Keratinocyte (primary cell): ENCODE measurements around the gene MC1R. TPM values are rescaled to one million over a fixed set of nuclear protein-coding genes. Genes with fewer than 3 reads are reported as not detected.

ENCODE experiments used
- DNase-seq: peaks from one replicate; pipeline ENCODE4 v3.0.0-alpha.2; 2011; ENCODE audit warnings: low read depth, missing footprints, low spot score
- FAIRE-seq: peaks from 2 replicates; lab custom pipeline; 2011; peaks lifted over from hg19 to GRCh38; lab: Jason Lieb, UNC
- H2AFZ ChIP-seq: 2 replicates; pipeline ENCODE4 v1.6.0; 2012; ENCODE audit warnings: low read length, control low read depth, inconsistent platforms; ENCODE audit not compliant: control insufficient read depth
- H3K27ac ChIP-seq: 2 replicates; pipeline ENCODE4 v1.5.1; 2011; ENCODE audit warnings: low read length; ENCODE audit not compliant: control insufficient read depth, insufficient read depth
- H3K27me3 ChIP-seq: 3 replicates; pipeline ENCODE4 v1.6.0; 2011; ENCODE audit warnings: low read length; ENCODE audit not compliant: control insufficient read depth, insufficient read depth; ENCODE audit errors: extremely low read depth
- H3K36me3 ChIP-seq, 2 experiments: 2 replicates in 1 of 2; 3 replicates in 1 of 2; pipeline ENCODE4 v1.5.1; 2011; ENCODE audit warnings: low read length in 2 of 2, mild to moderate bottlenecking in 1 of 2; ENCODE audit not compliant: control insufficient read depth in 2 of 2, insufficient read depth in 2 of 2; ENCODE audit errors: extremely low read depth in 1 of 2
- H3K4me1 ChIP-seq: 3 replicates; pipeline ENCODE4 v1.5.1; 2011; ENCODE audit warnings: low read length; ENCODE audit not compliant: control insufficient read depth, insufficient read depth; ENCODE audit errors: extremely low read depth
- H3K4me2 ChIP-seq: 3 replicates; pipeline ENCODE4 v1.6.0; 2011; ENCODE audit warnings: low read depth, low read length; ENCODE audit not compliant: control insufficient read depth, insufficient read depth; ENCODE audit errors: extremely low read depth
- H3K4me3 ChIP-seq, 3 experiments: fragments of 200-600 bp in 1 of 3; sonication (generic) in 1 of 3; 2 replicates in 2 of 3; 3 replicates in 1 of 3; pipeline ENCODE4 v1.5.1; 2011 to 2016; ENCODE audit warnings: low read length in 3 of 3, mild to moderate bottlenecking in 3 of 3, control low read depth in 2 of 3, inconsistent platforms in 1 of 3, low read depth in 1 of 3, mixed read lengths in 1 of 3, mixed run types in 1 of 3, moderate library complexity in 1 of 3; ENCODE audit not compliant: control insufficient read depth in 2 of 3, insufficient read depth in 2 of 3; ENCODE audit errors: extremely low read depth in 1 of 3
- H3K79me2 ChIP-seq: 2 replicates; pipeline ENCODE4 v1.6.0; 2012; ENCODE audit warnings: low read length; ENCODE audit not compliant: control insufficient read depth, insufficient read depth
- H3K9ac ChIP-seq: 3 replicates; pipeline ENCODE4 v1.6.0; 2011; ENCODE audit warnings: low read length; ENCODE audit not compliant: control insufficient read depth, insufficient read depth; ENCODE audit errors: extremely low read depth
- H3K9me1 ChIP-seq: 3 replicates; pipeline ENCODE4 v1.6.0; 2011; ENCODE audit warnings: low read length; ENCODE audit not compliant: control insufficient read depth, insufficient read depth; ENCODE audit errors: extremely low read depth
- H3K9me3 ChIP-seq: 2 replicates; pipeline ENCODE4 v1.5.1; 2012; ENCODE audit warnings: low read depth, low read length; ENCODE audit not compliant: control insufficient read depth
- H4K20me1 ChIP-seq: 3 replicates; pipeline ENCODE4 v1.6.0; 2011; ENCODE audit warnings: low read length; ENCODE audit not compliant: control insufficient read depth, insufficient read depth; ENCODE audit errors: extremely low read depth
- EZH2 ChIP-seq: IDR thresholded peaks from one replicate; pipeline ENCODE4 v1.6.1; 2012; ENCODE audit warnings: inconsistent platforms, mild to moderate bottlenecking, low read length, moderate library complexity
- dilution Hi-C: fragments of 300-500 bp; cut with MboI; formaldehyde crosslinking; loops from one replicate; pipeline ENCODE4 v1.7.0; 2020; ENCODE audit warnings: low sequenced_read_pairs; ENCODE audit not compliant: extremely low pct_ligation_motif_present
- polyA plus RNA-seq, 5 experiments: library from polyadenylated mRNA; depleted of rRNA in 3 of 5; stranded (reverse) in 3 of 5; stranded (forward) in 1 of 5; unstranded in 1 of 5; fragments of >200 nt; gene quantifications; 1 replicate in 1 of 5; 2 replicates in 3 of 5; 3 replicates in 1 of 5; pipeline versions ENCODE4 v1.2.1 to v1.2.3, GENCODE V29; 2011 to 2012; ENCODE audit warnings: missing spikeins in 2 of 5, low read depth in 1 of 5, low replicate concordance in 1 of 5
- TF ChIP-seq, protein P1 (sequence below), 3 experiments: IDR thresholded peaks in 1 of 3; conservative IDR thresholded peaks in 1 of 3; optimal IDR thresholded peaks in 1 of 3; 2 replicates in 2 of 3; 3 replicates in 1 of 3; pipeline versions ENCODE3 to v1.5.1; 2011; ENCODE audit warnings: low read length in 3 of 3, mild to moderate bottlenecking in 3 of 3, moderate library complexity in 2 of 3, control low read depth in 1 of 3, inconsistent platforms in 1 of 3; ENCODE audit not compliant: insufficient read depth in 2 of 3; ENCODE audit errors: extremely low read depth in 1 of 3

The MC1R gene
- polyA plus RNA-seq, 1 donor (not counting 4 experiments of a cell fraction or from before 2014, with no cell fraction given), result 1.1 TPM

DNA sequence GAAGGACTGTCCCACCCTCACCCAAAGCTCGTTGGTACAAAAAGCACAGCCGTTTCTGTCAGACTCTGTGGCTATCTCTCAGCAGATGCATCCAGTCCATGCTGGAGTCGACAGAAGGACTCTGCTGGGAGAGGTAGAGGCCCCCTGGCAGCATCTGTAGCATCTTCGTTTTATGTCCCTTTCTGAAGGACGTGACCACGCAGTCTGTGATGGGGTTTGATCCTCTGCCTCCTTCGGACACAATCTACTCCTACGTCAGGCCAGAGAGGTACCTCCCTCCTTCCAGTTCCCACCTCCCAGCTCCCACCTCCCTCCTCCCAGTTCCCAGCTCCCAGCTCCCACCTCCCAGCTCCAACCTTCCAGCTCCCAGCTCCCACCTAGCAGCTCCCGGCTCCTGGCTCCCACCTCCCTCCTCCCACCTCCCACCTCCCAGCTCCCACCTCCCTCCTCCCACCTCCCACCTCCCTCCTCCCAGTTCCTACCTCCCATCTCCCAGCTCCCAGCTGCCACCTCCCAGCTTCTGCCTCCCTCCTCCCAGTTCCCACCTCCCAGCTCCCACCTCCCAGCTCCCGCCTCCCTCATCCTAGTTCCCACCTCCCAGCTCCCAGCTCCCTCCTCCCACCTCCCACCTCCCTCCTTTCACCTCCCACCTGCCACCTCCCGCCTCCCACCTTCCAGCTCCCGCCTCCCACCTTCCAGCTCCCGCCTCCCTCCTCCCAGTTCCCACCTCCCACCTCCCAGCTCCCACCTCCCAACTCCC lies 11.4 kb upstream of the MC1R start:
- no peak for TF ChIP-seq EZH2
- no peak overlapping the region for H2AFZ ChIP-seq
- H3K9me3 ChIP-seq, result no peaks in the 10 kb centered on the region
- FAIRE-seq (no peak), DNase-seq (no peak)
- H3K9me1 ChIP-seq, result no peaks in the 10 kb centered on the region
- no peak overlapping the region for H3K4me2 ChIP-seq
- H3K27me3 ChIP-seq, result no peaks in the 10 kb centered on the region
- peaks cover 4% of the 10 kb centered on the region for H3K4me1 ChIP-seq
- peaks cover 35 to 55% of the 10 kb centered on the region in 2 experiments for H3K36me3 ChIP-seq
- H4K20me1 ChIP-seq, result peaks cover 4% of the 10 kb centered on the region
- H3K79me2 ChIP-seq, result no peaks in the 10 kb centered on the region
- H3K4me3 ChIP-seq, result no peak overlapping the region
- no peak overlapping the region for H3K9ac ChIP-seq
- H3K27ac ChIP-seq, result no peak overlapping the region
- dilution Hi-C loops, result no loop called here

DNA sequence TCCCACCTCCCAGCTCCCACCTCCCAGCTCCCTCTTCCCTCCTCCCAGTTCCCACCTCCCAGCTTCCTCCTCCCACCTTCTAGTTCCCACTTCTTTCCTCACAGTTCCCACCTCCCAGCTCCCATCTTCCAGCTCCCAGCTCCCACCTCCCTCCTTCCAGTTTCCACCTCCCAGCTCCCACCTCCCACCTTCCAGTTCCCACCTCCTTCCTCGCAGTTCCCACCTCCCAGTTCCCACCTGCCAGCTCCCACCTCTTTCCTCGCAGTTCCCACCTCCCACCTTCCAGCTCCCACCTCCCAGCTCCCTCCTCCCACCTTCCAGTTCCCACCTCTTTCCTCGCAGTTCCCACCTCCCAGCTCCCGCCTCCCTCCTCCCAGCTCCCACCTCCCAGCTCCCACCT lies 10.4 kb upstream of the MC1R start:
- dilution Hi-C loops, result no loop called here

More for the DNA sequence above, 10.4 kb upstream of the MC1R start:
- Histone ChIP-seq H3K9ac (no peak overlapping the region), H3K79me2 (no peaks in the 10 kb centered on the region), H3K9me1 (no peaks in the 10 kb centered on the region), H3K27ac (no peak overlapping the region), H4K20me1 (peaks cover 8% of the 10 kb centered on the region), H3K4me2 (no peak overlapping the region), H3K4me1 (peaks cover 4% of the 10 kb centered on the region), H3K36me3 (peaks cover 35 to 54% of the 10 kb centered on the region in 2 experiments), H3K27me3 (no peaks in the 10 kb centered on the region), H2AFZ (no peak overlapping the region), H3K4me3 (no peak overlapping the region), H3K9me3 (no peaks in the 10 kb centered on the region)
- DNase-seq (no peak), FAIRE-seq (no peak)
- TF ChIP-seq, protein P1, sequence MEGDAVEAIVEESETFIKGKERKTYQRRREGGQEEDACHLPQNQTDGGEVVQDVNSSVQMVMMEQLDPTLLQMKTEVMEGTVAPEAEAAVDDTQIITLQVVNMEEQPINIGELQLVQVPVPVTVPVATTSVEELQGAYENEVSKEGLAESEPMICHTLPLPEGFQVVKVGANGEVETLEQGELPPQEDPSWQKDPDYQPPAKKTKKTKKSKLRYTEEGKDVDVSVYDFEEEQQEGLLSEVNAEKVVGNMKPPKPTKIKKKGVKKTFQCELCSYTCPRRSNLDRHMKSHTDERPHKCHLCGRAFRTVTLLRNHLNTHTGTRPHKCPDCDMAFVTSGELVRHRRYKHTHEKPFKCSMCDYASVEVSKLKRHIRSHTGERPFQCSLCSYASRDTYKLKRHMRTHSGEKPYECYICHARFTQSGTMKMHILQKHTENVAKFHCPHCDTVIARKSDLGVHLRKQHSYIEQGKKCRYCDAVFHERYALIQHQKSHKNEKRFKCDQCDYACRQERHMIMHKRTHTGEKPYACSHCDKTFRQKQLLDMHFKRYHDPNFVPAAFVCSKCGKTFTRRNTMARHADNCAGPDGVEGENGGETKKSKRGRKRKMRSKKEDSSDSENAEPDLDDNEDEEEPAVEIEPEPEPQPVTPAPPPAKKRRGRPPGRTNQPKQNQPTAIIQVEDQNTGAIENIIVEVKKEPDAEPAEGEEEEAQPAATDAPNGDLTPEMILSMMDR (optimal IDR thresholded peaks at IDR 0.05 in 1 of 3, IDR thresholded peaks at IDR 0.05 in 1 of 3, conservative IDR thresholded peaks at IDR 0.05 in 1 of 3; ENCODE audit: extremely low read depth in 1 of 3, insufficient read depth in 2 of 3, low read length in 3 of 3), result no peak
- TF ChIP-seq EZH2, result no peak
